Upper lobe of left lung (tissue), 4 donors: ENCODE data around the gene RNF215.

ENCODE experiments used
- POLR2A ChIP-seq, 4 donors: fragments of 450-650 bp; IDR thresholded peaks; one replicate each; pipeline ENCODE4 v1.5.1; 2016 to 2017; ENCODE audit warnings: antibody characterized with exemption in 4 of 4, mild to moderate bottlenecking in 2 of 4
- POLR2AphosphoS5 ChIP-seq, 2 donors: sonication (generic); formaldehyde crosslinking; IDR thresholded peaks; one replicate each; pipeline ENCODE4 v1.5.1; 2017; ENCODE audit warnings: antibody characterized with exemption in 2 of 2
- TF ChIP-seq, protein P1 (sequence below), 6 experiments: fragments of 450-650 bp in 4 of 6; fragments of 200-600 bp in 2 of 6; sonication (generic) in 2 of 6; IDR thresholded peaks; one replicate each; pipeline ENCODE4 v1.5.1; 2016 to 2019; ENCODE audit warnings: antibody characterized with exemption in 6 of 6

GRCh38 chr22:30432520-30432919 is 45.3 kb upstream of the RNF215 start:
- TF ChIP-seq, protein P1, sequence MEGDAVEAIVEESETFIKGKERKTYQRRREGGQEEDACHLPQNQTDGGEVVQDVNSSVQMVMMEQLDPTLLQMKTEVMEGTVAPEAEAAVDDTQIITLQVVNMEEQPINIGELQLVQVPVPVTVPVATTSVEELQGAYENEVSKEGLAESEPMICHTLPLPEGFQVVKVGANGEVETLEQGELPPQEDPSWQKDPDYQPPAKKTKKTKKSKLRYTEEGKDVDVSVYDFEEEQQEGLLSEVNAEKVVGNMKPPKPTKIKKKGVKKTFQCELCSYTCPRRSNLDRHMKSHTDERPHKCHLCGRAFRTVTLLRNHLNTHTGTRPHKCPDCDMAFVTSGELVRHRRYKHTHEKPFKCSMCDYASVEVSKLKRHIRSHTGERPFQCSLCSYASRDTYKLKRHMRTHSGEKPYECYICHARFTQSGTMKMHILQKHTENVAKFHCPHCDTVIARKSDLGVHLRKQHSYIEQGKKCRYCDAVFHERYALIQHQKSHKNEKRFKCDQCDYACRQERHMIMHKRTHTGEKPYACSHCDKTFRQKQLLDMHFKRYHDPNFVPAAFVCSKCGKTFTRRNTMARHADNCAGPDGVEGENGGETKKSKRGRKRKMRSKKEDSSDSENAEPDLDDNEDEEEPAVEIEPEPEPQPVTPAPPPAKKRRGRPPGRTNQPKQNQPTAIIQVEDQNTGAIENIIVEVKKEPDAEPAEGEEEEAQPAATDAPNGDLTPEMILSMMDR (IDR thresholded peaks at IDR 0.05): no peak
- TF ChIP-seq POLR2A (IDR thresholded peaks at IDR 0.05) (no peak), POLR2AphosphoS5 (IDR thresholded peaks at IDR 0.05) (no peak)
